NCI-H510A treated with DMSO at 0.1 percent for 48 hours (cell line): Measurements from ENCODE around the gene RAB33A.

Experiments used
- DNase-seq: peaks from one replicate; lab custom pipeline; 2025; lab: John Stamatoyannopoulos, UW

The RAB33A gene

DNA sequence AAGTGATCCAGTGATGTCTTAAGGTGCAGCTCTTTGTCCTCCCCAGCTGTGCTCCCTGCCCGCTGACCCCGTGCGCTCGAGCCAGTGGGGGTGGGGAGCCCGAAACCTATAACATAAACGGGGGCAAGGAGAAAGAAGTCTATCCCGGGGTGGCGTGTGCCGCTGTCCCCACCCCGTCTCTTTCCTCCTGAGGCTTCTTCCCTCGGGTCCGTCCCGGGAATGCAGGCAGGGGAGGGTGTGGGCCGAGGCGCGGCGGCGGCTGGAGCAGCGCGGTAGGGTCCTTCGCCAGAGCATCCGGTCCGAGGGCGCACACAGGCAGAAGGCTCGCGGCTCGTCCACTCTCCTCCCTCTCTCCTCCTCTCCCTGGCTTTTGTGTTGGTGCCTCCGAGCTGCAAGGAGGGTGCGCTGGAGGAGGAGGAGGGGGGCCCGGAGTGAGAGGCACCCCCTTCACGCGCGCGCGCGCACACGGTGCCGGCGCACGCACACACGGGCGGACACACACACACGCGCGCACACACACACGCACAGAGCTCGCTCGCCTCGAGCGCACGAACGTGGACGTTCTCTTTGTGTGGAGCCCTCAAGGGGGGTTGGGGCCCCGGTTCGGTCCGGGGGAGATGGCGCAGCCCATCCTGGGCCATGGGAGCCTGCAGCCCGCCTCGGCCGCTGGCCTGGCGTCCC is at the start of gene RAB33A:
Gene RAB33A (plus strand): TSS at position 517 of the 681 bp plus-strand sequence. CDS start 101 bp downstream, at position 618.
- peak; percentile 40 for DNase-seq

DNA sequence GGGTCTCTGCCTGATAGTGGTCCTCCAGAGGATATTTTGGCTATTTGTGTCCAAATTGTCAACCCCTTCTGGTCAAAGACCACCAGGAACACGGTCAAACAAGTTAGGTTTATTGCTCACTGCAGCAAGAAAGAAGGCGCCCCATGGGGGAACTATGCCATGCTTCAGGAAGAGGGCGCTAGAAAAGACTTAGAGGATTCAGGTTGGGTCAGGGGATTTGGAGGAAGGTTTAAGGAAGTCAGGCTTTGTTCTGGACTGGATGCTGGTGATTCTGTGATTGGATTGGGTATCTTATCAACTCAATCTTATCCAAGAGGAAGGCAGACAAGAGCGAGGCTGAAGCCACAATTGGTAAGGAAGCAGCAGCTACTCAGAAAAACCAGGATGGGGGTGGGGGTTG is 47.2 kb upstream of the RAB33A start:
- DNase-seq = no peak

DNA sequence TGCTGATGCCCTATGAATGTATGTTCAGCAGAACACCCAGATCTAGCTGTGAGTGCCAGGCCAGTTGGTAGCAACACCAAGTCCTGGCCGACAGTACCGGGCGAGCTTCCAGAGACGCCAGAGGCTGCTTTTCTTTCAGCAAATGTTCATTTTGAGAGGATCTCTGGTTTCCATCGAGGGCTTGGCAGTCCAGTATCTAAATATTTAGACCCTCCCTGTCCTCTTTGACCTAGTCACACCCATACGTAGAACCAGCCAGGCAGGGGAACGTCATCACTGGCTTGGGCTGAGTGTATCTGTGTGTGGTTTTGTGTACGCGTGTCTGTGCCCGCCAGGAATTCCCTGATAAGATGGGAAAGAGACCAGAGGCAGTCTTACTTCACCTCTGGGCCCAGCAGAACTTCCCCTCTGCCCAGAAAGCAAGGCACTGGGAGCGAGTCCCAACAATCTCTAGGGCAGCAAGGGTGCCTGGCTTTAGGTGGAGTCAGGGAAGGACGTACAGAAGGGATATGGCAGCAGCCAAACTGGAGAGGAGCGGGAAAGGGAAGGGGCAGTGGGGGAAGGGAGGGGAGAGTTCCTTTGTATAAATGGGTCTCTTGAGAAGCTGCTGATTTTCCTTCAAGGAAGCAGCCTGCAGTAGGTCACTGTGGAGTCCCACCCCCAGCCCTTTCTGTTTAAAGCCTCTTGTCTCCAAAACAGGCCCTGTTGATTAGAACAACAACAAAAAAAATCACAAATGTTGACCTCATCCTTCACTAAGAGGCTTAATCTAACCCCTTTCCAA is 46.5 kb upstream of the RAB33A start:
- no peak for DNase-seq

DNA sequence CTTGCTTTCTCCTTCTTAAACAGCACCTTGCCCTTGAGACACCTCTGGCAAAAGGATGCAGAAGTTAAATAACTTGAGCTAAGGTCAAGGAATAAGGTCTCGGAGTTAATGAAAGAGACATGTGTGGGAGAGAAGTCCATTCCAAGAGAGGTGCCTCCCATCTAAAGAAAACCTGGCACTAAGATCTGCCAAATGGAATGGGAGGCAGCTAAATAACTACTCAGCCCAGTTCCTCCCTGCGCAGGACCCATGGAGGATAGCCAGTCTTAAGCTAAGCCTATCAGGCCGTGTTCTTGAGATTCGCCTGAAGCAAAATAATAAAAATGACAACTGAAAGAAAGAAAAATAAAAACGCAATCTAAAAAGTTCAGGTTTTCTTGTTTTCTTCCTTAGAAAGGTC is 40.8 kb upstream of the RAB33A start:
- DNase-seq = no peak

DNA sequence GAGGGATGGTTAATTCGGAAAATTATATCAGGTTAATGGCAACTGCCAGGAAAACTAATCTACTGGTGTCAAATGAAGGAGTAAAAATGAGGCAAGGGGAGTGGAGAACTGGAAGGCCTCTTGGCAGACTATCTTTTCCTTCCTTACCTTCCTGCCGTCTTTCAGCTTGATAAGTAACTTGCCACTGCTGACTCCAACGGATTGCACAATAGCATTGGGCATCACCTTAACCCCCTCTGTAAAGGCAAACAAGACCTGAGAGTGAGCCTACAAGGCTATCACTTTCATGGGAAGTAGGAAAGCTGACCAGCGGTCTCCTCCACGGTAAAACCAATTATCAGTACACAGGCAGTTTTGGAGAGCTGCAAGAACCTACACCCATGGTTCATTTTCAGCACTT is 35.3 kb upstream of the RAB33A start:
- no peak for DNase-seq

DNA sequence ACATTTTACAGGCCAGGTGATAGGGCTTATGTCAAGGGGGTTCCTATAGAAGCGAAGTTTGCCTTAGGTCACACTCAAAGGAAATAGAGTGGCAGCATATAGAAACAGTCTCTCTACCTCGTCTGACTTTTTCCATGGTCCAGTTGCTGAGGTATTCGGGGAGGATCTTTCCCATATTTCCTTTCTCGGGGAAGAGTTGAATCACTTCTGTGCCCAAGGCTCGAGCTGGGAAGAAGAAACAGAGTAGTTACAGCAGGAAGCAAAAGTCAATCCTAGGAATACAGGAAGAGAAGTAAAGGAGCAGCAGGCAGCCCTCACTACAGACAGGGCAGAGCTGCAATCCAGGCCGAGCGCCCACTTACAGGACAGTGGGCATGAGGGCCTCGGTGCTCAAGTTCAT is 34.8 kb upstream of the RAB33A start:
- no peak for DNase-seq

DNA sequence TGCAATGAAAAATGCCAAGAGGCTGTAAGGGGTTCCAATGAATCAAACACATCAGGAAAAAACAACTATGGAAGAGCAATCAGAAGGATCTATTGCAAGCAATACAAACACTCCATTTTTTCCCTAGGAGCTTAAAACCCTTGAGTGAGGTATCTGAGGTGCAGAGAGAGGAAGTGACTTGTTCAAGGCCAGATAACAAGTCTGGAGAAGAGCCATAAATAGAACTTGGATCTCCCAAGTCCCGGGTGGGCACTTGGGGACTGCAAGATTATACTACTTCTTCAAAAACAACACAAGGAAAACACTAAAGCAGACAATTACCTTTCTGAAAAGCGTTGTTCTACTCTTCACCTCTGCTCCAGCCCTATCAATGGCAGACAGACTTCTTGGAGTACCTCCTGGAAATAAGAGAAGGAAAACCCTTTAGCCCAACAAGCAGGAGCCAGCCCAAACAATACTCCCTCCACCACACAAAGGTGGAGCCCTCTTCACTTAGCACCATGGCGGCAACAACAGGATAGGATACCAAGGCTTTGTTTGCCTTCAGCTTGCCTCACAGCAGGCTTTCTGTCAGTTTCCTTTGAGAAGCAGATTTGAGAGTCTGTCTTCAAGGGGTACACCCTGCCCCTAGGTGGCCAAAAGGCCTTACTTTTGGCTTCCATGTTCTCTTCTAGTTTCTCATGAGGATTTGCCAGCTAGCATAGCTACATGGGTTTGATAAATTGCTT is 32.1 kb upstream of the RAB33A start:
- peak; percentile 6 for DNase-seq

DNA sequence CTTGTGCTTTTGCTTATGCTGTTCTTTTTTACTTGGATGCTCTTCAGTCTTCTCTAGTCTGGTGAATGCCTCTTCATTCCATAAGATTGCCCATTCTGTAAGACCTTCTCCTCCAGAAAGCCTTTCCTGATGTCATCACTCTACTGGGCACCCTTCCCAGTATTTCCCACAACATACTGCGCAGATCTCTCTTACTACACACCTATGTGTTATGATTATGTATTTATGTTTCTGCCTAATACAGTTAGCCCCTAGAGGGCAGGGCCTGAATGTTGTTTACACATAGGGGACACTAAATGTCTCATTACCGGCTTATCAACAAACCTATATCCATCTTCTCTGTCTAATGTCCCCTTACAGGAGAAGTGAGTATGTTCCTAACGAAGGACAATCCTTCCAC is 27.3 kb upstream of the RAB33A start:
- no peak for DNase-seq

DNA sequence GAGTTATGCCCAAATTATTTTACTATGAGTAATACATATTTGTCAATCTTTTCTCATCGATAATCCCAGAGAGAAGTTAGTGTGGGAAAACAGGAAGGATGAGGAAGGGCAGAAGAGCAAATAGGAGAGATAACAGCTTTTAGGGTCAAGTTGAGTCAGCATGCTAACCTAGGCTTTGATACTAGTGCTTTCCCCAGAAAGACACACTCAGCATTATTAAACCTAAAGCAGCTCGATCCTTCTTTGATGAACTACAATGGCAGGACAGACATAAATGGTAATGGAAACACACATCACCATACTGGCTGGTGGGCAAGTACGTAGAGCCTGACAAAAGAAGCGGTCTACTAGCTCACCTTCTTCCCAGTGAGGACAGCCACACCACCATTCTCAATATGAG is 26.6 kb upstream of the RAB33A start:
- DNase-seq = no peak

DNA sequence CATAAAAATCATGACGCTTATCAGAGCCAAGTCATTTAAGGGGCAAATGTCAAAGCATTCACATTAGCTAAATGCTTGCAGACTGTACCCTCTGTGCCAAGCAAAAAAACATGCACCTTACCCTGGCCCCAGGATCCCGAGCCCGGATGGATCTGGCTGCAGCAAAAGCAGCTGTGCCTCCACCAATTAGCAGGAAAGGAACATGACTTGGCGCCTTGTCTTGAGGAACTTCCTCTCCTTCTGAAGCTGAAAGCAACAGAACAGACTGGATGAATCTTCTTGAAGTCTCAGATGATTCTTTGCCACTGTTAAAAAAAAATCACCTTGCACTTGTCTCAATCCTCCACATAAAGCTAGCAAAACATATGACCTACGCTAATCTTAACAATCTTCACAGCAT is 24.1 kb upstream of the RAB33A start:
- DNase-seq = no peak

DNA sequence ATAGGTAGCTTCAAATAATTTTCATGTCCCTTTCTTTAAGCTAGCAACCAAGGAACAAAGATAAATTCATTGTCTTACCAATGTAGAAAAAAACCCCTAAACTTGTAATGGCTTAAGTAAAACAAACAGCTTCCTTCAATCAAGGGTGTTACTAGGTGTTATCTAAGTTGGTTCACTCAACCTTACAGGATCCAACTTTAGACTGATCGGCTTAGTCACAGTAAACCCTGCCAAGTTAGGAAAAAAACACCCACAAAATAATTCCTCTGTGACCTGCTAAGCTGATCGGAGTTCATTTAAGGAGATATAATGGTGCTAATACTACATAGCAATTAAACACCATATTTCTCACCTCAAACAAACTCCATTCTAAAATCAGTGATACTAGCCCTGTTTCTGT is 16.2 kb upstream of the RAB33A start:
- no peak for DNase-seq

DNA sequence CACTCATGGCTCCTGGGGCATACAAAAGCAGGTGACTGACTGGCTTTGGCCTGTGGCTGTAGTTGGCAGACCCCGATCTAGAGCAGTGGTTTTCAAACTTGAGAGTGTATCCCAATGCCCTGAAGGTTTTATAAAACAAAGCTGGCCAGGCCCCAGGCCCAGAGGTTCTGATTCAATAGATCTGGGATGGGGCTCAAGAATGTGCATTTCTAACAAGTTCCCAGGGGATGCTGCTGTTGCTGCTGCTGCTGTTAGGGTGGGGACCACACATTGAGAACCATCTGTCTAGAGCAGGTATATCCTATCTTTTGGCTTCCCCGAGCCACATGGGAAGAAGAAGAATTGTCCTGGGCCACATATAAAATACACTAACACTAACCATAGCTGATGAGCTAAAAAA is 13.5 kb upstream of the RAB33A start:
- DNase-seq = no peak

DNA sequence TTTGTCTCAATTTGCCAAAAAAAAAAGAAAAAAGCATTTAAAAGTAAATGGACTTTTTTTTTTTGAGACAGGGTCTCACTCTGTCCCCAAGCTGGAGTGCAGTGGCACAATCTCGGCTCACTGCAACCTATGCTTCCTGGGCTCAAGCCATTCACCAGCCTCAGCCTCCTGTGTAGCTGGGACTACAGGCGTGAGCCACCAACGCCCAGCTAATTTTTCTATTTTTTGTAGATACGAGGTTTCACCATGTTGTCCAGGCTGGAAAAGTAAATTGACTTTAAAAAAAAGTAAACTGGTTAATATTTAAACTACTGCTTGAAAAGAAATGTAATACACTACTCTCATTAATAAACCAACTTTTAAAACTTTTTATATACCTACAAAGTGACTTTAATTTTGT is 12.0 kb upstream of the RAB33A start:
- DNase-seq = no peak

DNA sequence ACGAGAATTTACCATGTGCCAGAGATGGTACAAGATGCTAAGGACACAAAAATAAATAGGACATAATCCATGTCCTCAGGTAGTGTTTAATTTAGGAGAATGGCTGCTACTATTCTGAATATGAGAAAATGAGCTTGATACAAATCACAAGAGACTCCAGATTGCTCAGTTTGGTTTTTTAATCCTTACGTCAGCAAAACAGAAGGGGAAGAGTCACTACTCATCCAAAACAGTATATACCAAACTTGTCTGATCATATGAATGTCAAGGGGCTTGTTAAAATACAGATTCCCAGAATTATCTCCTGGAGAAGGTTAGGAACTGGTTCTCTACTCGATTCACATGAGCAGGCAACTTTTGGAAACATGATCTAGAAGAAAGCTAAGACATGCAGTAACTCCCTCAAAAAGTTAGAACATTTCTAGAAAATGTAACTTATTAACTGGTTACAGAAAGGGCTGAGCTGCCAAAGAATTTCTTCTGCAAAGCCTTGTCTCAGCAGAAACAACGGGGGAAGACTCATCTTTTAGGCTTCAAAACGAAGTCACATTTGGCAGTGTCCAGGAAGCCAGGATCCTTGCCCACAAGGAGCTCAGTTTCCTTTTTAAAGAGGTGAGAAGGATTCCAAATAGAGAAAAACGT is 9.5 kb upstream of the RAB33A start:
- DNase-seq = no peak

DNA sequence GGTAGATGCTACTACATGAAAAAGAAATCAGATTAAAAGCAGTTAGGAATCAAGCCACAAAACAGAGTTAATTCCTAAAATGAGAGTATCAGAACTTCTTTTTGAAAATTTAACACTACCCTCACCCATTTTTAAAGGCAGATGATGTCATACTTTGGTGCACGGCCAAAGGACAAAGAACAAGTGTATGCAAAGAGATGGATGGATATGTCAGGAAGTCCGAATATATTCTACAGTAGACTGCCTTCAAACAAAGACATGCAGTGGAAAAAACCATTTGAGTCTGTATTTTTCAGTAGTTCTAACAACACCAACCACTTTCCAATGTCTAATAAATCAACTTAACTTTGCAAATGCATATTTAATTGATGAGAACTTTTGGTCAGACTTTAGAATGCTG is 8.4 kb upstream of the RAB33A start:
- DNase-seq = no peak

DNA sequence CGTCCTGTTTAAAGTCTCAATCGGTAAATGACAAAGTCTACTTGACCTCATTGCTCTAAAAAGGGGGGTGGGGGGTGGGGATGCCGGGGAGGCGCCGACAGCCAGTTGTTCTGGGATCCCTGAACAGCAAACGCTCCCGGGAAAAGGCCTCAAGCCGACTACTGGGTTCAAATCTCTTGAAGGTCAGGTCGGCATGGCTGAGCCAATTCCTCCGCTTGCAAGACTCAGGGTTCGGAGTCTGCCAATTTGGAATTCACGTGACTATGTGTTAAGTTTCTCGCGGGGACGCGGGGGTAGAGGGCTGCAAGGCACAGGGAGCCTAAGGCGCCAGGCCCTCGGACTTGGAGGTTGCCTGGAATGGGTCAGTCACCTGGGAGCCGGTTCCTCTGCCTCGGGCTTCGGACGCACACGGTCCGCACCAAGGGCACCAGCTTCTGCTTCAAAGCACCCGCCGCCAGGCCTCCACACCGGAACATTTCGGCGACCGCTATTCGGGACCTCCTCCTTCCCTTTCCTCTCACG is 6.5 kb upstream of the RAB33A start:
- DNase-seq = no peak

DNA sequence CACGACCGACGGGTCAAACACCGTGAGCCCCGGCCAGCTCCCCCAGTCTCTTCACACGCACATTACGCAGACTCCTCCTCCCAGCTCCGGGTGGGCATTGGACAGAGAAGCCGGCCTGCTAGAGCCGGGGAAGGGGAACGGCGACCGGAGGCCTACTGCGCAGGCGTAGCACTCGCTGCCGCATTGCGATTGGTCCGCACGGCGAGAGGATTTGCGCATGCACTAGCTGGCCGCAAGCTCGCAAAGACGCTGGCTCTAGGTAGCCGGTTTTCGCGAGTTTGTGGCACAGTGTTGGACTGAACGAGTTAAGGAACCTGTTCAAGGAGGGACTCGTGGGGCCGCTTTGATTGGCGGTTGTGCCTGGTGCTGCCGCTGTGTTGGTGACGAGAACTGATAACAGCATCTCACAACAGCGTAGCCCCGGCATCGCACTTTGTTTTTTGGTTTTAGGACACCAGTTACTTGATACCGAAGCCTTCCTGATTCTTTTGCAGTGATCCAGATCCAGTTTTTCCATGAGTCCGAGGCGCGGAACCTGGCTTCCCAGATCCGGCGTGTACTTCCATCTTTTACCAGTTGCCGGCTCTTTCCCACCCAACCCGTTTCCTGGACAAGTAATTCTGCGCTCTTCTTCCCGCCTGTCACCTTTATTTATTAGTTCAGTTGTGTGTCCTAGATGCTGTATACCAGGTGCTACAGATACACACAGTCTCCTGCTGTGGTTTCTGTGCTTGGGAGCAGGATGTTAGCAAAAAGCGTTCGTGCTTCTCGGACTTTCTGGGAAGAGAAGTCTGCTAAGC is 5.9 kb upstream of the RAB33A start, which contains the start of gene AIFM1:
Gene AIFM1 (minus strand): TSS at position 139 of the 800 bp plus-strand sequence. CDS start 185 bp downstream, outside the sequence.
- peak; percentile 98 for DNase-seq

DNA sequence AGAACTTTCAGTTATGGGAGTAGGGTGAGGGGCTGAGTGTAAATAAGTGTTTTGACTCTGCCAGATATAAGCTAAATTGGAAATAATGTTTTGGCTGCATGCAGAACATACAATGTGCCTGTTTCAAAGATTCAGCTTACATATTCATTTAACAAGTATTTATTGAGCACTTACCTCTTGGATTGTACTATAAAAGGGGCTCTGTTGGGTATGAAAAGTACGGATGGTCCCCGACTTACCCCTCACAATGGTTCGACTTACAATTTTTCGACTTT is 5.3 kb upstream of the RAB33A start:
- DNase-seq = peak; percentile 10

DNA sequence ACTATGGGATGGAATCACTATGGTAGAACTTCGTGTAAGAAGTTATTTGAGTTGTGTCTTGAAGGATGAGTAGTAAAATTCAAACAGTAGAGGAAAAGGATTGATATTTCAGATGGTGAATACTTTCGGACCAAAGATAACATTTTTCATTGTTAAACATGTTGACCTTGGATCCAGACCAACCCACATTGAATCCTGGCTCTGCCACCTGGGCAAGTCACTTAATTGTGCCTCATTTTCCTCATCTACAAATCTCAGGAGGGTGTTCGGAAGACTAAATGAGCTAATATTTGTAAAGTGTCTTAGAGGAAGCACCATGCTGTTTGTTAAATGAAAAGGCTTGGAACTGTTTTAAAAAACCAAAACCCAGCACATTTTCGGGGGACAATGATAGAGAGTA is 4.7 kb upstream of the RAB33A start:
- no peak for DNase-seq

DNA sequence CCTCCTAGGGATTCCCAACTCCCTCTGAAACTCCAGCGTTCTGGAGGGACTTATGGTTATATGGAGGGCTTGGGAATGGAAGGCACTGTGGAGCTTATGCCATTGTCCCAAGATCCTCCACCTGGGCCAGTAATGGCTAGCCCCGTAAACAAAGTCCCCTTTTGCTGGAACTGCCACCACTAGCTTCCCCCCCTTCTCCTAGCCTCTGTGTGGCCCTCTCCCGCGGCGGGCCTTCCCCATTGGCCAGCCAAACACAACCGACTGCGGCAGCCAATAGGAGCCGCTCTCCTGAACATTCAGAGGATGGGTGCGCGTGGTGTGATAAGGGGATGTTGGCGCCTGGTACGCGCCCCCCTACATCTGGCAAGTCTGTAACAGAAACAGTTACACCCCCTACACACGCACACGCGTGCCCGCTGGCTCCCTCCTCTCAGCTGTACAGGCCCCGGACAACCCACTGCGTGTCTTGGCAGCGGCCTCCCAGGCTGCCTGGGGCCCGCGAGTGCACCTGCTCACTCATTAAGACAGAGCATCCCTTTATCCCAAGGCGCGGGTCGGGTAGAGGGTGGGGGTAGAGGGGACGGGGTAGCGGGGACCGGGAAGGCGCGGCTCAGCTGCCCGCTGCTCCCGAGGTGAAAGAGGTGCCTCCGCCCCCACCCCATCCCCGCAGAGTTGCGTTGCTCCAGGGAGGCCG is 863 bp upstream of the RAB33A start:
- DNase-seq = peak; percentile 83
